PC-3 (cell line): ENCODE data around the gene NKPD1.

Source experiments
- EZH2 ChIP-seq: fragments of 300-600 bp; sonication (generic); IDR thresholded peaks from one replicate; pipeline ENCODE4 v1.6.1; 2017; ENCODE audit warnings: antibody characterized with exemption, mild to moderate bottlenecking, low read length; ENCODE audit not compliant: unreplicated experiment
- TF ChIP-seq, protein P1 (sequence below): fragments of 300-600 bp; sonication (generic); conservative IDR thresholded peaks from 2 replicates; pipeline ENCODE4 v1.5.1; 2017; ENCODE audit warnings: antibody characterized with exemption, low read depth, mild to moderate bottlenecking, low read length

DNA sequence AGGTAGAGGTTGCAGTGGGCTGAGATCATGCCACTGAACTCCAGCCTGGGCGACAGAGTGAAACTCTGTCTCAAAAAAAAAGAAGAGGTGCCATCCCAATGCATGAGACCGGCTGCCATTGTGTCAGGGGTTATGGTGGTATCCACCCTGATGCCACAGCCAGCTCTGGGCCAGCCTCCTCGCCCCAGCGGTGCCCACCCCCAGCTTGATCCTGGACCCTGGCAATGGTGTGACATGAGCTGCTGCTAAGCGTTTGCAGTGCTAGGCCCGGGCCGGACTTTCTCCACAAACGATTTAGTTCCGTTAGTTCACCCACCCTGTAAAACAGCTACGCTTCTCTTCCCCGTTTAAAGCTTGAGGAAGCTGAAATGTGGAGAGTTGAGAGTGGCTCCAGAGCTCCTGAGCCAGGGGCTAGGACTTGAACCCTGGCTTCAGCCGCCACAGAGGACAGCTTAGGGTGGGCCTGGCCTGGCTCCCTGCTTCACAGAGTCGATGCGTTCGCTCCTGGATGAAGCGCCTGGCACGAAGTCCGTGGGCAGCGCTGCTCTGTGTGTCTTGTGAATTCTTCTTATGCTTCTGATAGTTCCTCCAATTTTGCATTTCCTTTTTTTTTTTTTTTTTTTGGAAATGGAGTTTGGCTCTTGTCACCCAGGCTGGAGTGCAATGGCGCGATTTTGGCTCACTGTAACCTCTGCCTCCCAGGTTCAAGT lies 25.5 kb downstream of the NKPD1 start:
- TF ChIP-seq, protein P1, sequence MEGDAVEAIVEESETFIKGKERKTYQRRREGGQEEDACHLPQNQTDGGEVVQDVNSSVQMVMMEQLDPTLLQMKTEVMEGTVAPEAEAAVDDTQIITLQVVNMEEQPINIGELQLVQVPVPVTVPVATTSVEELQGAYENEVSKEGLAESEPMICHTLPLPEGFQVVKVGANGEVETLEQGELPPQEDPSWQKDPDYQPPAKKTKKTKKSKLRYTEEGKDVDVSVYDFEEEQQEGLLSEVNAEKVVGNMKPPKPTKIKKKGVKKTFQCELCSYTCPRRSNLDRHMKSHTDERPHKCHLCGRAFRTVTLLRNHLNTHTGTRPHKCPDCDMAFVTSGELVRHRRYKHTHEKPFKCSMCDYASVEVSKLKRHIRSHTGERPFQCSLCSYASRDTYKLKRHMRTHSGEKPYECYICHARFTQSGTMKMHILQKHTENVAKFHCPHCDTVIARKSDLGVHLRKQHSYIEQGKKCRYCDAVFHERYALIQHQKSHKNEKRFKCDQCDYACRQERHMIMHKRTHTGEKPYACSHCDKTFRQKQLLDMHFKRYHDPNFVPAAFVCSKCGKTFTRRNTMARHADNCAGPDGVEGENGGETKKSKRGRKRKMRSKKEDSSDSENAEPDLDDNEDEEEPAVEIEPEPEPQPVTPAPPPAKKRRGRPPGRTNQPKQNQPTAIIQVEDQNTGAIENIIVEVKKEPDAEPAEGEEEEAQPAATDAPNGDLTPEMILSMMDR = no peak
- TF ChIP-seq EZH2 = no peak
